Activated gamma-delta T cell treated with Interleukin-2 at 50 U/mL for 16 hours (primary cell): Measurements from ENCODE around the gene TMOD1.

ENCODE experiments used
- DNase-seq: peaks from one replicate; pipeline ENCODE4 v3.0.0-alpha.2; 2020

TMOD1 gene

DNA sequence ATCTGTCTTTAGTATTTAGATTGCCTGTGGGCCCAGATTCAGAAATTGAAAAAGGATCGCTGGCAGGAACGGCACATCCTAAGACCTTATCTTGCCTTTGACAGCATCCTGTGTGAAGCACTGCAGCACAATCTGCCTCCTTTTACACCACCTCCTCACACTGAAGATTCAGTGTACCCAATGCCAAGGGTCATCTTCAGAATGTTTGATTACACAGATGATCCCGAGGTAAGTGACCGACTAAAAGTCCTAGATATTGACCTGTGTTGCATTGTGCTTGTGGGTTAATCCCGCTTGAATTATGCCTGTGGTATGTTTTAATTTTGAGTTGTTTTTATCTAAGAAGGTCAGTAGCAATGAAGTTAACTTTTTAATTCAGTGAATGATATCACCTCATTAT, 146.5 kb downstream of the TMOD1 start:
- no peak for DNase-seq
